Globus pallidus (tissue), 1 donor: ENCODE data around the gene POLR1E.
"Not testable (repeated sequence)": the region's sequence is repeated elsewhere in the genome, so short reads cannot be mapped to it uniquely, and the experiment has no call there.

Experiments
- DNase-seq: peaks from one replicate; pipeline ENCODE4 v3.0.0-alpha.2; 2015; ENCODE audit warnings: low spot score

POLR1E gene

DNA sequence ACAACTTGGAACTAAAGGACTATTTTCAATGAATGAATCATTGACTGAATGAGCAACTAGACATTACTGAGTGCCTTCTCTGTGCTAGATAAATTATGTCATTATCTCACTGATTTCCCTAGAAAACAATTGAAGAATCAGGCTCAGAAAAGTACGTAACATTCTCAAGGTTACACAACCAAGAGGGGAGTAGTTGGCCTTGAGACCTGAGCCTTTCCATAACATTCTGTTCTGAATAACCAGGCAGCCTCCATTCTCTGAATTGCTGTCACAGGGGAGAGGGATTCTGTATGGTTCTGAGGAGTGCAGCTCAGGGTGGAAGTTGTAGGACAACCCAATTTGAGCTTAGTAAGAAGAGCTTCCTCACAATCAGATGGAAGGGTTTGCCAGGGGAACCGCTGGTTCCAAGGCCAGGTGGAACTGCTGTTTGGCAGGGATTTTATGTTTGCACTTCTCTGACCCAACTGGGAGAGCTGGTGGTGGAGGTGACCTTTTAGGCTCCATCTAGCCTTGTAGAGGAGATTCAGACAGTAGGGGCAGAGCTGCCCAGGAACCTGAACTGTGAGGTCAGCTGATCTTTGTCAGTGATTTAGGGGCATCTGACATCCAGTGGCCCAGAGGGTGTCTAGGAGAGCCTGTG, 16.3 kb downstream of the POLR1E start:
- DNase-seq, result no peak

DNA sequence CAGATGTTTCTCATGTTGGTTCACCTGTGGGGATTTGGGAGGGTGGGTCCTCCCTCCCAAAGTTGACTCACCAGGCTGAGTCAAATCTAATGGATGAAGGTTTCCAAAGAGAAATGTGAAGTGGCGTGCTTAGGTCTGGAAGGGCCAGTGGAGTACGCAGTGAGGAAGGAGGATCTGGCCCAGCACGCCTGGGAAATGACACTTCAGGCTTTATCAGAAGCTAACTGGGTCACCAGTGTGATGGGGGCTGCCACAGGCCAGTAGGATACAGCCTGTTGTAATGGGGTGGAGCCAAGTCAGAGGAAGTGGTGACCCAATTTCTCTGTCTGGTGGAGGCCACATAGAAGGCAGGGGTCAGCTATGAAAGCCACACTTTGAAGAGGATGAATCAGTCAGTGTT, 18.0 kb downstream of the POLR1E start:
- DNase-seq, result no peak

DNA sequence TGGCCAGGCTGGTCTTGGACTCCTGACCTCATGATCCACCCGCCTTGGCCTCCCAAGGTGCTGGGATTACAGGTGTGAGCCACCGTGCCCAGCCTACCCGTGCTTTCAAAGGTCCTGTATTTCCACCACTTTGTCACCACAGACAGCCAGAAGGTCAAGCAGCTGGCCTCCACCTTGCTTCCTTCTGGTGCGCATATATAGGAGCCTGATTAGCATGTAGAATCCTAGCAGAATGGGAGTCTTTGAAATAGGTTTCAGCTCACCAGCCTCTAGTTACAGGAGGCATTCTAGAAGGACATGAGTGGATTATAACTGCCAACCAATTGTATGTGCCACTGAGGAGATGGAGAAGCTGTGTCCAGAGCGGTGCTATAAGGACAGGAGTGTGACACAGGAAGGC, 18.9 kb downstream of the POLR1E start:
- DNase-seq, result no peak

DNA sequence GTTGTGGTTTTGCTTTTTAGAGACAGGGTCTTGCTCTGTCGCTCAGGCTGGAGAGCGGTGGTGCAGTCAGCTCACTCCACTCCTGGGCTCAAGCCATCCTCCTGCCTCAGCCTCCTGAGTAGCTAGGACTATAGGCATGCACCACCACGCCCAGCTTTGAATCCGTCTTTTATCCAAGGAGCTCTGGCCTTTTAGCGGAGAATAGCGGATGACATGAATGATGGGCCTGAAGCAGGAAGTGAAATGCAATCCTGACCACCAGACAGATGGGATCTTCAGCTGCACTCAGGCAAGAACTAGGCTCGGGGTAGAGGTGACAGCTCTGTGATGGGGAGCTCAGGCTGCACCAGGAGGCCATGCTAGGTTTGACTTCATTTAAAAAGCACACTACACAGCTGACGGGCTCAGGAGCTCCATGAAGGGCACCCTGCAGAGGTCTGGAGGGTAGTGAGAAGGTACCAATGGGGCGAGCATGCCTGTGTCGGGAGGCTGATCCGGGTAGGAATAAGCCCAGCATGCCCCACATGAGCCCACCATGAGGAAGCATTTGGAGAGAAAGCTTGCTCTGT, 21.9 kb downstream of the POLR1E start:
- no peak for DNase-seq

DNA sequence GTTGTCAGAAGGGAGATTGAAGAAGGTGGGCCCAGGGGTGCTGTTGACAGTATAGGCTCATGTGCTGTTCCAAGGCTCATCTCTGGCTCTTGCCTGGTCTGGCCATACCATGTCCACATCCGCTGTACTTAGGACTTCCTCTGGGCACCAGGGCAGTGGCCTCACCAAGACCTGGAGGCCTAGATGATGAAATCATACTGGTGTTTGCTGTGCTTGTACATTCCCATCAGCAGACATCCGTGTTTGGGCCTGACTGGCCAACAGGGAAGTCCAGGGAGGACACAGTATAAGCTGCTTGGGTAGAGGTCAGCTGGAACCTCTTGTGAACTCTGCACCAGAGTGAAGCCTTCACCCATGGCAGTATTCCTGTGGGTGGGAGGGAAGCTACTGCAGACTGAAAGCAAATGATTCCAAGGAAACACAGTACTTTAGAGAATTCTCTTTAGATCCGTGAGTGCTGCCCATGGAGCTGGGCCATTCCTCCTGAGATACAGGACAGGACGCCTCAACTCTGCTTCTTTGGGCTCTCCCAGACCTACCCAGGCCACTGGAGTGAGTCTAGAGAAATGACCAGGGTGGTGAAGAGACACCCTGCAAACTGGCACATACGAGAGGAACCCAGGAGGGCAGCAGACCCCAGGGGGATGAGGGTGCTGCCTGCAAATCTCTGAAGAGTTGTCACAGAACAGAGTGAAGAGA, 22.5 kb downstream of the POLR1E start:
- DNase-seq, result no peak

DNA sequence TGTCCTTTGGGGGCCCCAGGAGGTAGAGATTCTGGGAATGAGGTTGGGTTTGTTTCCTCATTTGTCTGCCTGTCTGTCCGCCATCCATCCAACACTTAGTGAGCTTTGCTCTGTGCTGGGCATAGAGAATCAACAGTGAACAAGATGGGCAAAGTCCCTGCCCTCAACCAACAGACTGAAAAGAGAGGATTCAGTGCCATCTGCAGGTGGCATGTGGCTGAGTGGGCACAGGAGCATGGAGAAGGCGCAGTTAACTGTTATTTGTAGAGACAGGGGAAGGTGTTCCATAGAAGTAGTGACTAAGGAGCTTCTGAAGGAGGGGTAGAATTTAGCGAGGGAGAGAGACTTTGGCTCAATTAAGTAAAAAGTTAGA, 23.1 kb downstream of the POLR1E start:
- DNase-seq, result no peak

DNA sequence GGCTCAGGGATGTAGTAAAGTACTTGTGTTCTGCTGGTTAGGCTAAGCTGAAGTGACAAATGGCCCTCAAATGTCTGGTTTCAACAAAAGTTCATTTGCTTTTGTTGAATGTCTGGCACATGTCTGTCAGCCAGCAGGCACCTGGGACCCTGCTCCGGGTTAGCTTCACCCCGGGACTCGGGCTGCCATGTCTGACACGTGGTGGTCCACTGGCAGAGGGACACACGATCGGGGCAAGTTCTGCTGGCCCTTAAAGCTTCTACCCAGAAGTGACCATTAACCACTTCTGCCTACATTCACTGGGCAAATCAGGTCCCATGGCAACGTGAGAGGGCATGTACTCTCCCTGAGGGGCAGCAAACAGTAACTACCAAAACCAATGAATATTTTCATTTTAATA, 23.8 kb downstream of the POLR1E start:
- DNase-seq, result no peak

DNA sequence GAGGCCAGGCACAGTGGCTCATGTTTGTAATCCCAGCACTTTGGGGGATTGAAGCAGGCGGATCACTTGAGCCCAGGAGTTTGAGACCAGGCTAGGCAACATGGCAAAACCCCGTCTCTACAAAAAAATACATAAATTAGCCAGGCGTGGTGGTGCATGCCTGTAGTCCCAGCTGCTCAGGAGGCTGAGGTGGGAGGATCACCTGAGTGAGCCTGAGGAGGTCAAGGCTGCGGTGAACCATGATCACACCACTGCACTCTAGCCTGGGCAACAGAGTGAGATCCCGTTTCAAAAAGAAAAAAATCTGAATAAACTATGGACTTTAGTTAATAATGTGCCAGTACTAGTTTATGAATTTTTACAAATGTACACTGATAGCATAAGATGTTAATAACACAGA, 24.3 kb downstream of the POLR1E start:
- not testable (repeated sequence) for DNase-seq

DNA sequence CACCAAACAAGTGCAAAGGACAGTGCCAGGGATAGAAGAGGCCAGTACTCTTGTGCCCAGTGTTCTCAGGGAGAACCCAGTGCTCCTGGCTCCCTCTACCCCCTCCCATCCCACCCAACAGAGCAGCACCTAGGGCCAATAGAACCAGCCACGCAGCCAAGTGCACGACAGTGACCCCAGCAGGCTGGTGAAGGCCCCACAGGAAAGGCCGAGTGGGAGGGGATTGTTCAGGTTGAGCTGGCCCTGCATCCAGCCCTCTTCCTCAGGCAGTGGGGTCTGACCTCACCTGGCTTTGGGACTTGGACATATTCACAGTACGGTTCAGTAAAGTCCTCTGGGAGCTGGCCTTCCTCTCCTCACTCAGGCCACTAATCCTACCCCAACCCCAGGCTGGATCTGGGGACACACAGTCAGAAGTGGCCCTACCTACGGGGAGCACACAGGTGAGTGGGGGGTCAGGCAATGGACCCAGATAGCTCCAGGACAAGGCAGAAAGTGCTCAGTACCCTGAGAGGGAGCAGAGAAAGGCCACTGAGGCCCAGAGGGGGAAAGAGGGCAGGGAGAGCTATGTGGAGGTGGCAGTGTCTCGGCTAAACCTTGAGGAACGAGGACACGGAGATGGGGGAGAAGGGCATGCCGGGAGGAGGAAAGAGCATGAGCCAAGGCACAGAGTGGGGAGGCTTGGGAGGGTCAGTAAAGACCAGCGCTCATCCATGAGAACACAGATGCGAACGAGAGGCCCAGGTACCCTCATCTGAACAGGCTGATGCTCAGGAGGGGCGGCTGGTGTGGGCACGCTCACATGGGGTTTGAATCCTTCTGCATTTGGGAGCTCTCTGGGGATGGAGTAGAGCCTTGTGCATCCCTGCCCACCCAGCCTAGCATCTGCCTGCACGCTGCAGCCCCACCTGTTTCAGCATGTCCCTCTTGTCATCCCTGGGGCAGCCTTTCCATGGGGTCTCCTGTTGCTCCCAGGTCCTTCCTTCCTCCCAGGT, 25.6 kb downstream of the POLR1E start:
- DNase-seq, result no peak

DNA sequence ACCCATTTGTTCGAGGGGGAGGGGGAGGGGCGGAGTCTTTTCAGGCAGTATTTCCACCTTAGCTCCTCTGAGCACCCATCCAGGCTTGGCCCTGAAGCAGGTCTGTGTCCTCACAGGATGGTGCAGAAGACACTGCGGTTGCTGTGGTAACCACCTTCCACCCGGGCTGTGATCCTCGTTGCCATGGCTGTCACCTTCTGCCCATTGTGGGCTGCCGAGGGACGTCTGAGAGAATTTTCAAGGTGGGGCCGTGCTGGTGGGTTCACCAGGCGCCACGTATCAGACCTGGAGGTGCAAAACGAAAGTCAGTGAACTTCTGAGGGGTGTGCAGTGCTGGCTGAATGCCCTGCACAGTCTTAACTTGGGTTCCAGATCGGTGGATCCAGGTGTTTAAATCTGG, 26.7 kb downstream of the POLR1E start:
- no peak for DNase-seq

DNA sequence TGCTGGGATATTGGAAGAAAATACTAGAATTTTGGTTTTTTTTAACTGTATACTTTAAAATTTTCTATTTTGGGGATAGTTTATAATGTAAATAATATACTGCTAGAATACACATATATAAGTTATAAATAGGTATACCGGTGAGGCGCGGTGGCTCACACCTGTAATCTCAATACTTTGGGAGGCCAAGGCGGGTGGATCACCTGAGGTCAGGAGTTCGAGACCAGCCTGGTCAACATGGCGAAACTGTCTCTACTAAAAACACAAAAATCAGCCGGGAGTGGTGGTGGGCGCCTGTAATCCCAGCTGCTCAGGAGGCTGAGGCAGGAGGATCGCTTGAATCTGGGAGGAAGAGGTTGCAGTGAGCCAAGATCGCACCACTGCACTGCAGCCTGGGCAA, 28.7 kb downstream of the POLR1E start:
- not testable (repeated sequence) for DNase-seq

DNA sequence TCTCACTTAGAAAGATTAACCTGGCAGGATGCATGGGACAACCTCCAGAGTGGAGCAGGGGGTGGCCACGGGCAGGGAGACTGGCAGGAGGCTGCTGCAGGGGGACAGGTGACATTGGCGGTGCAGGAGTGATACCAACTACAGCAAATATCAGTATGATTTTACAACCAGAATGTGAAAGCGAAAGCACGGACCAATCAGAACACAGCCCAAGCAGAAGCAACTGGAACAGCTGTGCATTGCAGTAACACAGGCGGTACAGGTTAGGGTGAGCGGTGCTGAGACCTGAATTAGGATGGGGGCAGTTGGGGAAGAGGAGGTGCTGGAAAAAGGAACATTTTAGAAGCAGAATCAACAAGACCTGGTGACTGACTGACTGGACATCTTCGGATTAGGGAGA, 29.3 kb downstream of the POLR1E start:
- no peak for DNase-seq

DNA sequence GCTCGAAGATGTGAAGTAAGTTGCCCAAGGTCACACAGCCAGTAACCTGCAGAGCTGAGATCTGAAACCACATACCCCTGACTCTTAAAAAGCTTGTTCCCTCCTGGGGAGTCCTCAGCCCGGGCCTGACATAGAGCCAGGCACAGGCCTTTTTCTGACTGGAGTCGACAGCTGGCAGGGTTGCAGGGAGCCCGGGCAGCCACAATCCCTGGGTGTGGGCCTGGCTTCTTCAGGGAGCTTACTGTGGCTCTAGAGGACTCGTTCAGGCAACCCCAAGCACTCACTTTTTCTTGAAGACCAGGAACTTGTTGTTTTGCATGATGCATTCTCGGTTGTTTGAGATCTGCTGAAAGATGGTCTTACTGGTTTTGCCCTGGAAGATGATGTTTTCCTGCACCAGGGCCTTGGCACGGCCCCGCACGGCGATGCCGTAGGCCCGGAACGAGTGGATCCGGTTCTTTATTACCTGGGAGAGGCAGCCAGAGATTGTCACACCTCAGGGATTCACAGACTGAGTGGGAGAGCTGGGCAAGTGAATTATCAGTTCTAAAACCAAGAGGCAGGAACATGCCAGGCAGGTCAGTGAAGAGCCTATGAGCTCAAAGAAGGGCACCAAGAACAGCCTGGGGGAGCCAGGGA, 30.0 kb downstream of the POLR1E start:
- DNase-seq, result no peak

DNA sequence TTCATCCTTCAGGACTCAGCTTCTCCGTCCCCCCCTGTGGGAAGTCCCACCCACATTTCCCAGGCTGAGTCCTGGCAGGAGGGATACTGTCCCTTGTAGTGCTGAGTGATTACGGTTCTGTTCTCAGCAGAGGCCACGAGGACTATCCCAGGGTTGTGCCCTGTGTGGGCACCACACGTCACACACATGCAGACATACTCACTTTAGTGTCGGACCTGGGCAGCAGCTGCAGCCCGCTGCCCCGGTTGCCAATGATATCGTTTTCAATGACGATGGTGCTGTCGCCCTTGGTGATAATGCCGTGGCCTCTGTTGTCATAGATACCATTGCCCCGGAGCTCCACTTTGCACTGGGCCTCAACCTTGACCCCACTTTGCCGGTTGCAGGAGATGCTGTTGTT, 32.2 kb downstream of the POLR1E start:
- DNase-seq, result no peak

DNA sequence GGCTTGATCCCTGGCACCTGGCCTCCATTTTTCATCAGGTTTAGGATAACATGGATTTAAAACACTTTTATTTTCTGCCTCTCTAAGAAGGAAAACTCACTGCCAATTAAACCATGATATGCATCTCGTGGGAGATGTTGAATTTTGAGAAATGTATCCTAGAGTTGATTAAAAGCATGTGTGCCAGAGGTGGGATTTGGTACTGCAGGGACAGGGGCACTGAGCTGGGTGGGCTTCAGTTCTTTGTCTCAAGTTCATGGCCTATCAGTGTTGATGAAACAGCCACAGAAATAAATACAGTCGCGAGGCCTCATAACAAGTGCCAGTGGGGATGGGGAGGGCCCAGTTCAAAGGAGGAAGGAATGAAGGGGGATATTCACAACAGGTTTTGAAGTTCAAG, 34.9 kb downstream of the POLR1E start:
- no peak for DNase-seq

DNA sequence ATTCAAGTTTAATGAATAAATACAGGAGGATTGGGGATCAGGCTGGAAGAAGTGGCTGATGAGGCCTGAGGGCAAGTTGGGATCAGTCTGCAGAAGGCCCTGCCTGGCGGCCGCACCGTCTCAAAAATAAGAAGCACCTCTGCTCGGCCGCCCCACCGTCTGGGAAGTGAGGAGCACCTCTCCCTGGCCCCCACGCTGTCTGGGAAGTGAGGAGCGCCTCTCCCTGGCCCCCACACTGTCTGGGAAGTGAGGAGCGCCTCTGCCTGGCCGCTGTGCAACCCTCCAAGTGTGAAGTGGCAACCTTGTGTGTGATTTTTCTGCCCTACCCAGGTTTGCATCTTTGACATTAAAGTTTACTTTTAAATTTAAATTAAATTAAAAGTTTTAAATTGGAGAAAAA, 35.4 kb downstream of the POLR1E start:
- no peak for DNase-seq

DNA sequence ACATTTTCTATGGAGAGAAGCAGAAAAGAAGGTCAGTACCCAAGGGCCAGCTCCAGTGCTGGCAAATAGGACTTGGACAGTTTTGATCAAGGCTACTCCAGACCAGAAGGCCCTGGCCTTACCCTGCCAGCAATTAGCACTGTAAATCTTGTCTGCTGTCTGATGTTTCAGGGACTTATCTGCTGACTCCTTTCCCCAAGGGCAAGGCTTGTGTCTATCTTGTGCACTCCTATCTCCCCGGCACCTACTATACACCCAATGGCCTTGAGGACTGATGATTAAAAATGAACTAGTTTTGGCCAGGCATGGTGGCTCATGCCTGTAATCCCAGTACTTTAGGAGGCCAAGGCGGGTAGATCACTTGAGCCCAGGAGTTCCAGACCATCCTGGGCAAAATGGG, 37.2 kb downstream of the POLR1E start:
- DNase-seq, result no peak

DNA sequence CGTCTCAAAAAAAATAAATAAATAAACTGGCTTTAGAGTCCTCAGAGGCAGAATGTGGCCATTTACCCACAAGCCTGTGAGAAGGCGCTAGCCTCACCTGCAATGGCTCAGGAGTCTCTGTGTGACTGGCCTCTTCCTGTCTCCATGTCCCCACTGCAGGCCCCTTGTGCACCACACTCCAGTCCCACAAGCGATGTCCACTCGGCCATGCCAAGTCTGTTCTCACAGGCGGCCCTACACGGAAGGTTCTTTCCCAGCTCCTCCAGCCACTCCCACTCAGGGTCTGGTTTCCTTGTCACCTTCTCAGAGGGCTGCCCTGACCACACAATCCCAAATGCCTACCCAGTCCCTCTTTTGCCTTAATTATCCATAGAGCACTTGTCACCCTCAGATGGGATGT, 38.2 kb downstream of the POLR1E start:
- DNase-seq, result no peak

DNA sequence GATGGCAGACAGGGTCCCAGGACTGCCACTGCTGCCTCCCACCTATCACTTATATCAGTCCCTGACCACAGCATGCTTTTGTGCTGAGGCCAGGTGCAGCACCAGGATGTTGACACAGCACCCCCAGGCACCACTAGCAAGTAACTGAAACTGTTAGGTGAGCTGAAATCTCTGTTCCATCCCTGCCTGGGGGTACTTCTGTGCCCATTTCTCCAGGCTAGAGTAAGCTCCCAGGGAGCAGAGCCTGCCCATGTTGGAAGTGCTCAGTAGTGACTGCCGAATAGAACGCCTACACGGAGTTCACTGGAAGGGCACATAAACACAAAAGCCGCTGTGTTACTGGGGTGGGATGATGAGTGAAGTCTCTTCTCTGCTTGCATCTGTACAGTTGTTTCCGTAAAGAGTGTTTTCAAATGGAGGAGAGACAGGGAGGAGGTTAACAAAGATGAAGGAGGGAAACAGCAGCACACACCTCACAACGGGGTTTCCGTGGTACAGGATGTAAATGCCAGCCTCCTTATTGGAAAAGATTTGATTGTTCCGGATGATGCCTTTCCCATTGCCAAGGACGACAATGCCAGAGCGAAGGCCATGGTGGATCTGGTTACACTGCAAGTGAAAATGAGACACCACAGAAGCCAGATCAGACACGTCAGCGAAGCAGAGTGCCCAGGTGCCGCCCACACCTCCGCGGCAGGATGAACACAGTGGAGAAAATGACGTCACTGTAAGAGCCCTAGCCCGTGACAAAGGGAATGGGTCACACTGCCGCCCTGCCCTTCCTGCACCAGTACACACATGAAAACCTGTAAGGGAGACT, 43.1 kb downstream of the POLR1E start:
- DNase-seq, result no peak

DNA sequence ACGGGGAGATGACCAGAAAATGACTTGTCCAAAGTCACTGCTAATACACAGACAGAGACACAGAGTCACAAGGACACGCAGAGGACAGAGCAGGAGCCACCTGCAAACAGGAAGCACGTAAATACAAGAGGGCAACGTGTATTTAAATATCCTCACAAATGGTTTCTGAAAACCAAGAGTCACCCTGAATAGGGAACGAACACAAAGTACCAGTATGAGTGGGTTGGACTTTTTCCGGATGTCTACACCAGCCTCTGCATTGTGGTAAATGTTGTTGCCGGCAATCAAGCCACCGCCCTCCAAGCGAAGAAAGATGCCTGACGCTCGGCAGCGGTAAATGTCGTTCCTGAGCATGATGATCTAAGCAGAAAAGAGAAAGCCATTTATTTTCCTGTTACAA, 46.0 kb downstream of the POLR1E start:
- no peak for DNase-seq

DNA sequence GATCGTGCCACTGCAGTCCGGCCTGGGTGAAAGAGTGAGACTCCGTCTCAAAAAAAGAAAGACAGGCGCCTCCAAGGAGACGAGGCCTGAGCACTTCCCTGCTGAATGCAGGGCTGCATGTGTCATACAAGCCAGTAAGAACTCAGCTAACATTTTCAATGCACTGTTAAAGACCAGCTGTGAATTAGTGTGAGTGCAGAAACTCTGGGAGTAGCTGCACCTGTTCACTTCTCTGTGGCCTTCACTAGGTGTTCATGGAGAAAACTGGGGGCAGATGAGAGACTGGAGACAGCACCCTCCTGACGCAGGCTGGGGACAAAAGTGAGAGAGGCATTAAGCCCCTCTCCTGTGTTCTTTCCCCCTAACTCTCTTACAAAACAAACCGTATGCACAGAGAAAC, 48.7 kb downstream of the POLR1E start:
- no peak for DNase-seq
